HEK293 (cell line): Measurements from ENCODE around the gene LEF1.
"Not testable (repeated sequence)": the region's sequence is repeated elsewhere in the genome, so short reads cannot be mapped to it uniquely, and the experiment has no call there.

Experiments
- CTCF ChIA-PET: fragments of 350-600 bp; formaldehyde crosslinking; extraction: SDS; loops from one replicate; lab custom pipeline; 2021; ENCODE audit warnings: antibody characterized with exemption; lab: Yijun Ruan, JAX
- POLR2A ChIA-PET: fragments of 300-600 bp; formaldehyde crosslinking; extraction: SDS; loops from one replicate; lab custom pipeline; 2020; ENCODE audit warnings: antibody characterized with exemption, inconsistent platforms; lab: Yijun Ruan, JAX
- H3K27ac ChIP-seq: fragments of 200-500 bp; sonication (Bioruptor generic); 2 replicates; pipeline ENCODE4 v1.5.1; 2014; ENCODE audit warnings: low read depth, low read length, control low read depth, inconsistent platforms; ENCODE audit errors: extremely low read depth
- H3K36me3 ChIP-seq, 2 experiments: fragments of 200-500 bp in 1 of 2; sonication (Bioruptor generic) in 1 of 2; 1 replicate in 1 of 2; 2 replicates in 1 of 2; pipeline ENCODE4 v1.5.1; 2014 to 2017; ENCODE audit warnings: inconsistent platforms in 2 of 2, low read length in 2 of 2; ENCODE audit not compliant: control insufficient read depth in 2 of 2, insufficient read depth in 1 of 2
- H3K4me1 ChIP-seq: fragments of 200-500 bp; sonication (Bioruptor generic); 2 replicates; pipeline ENCODE4 v1.5.1; 2014; ENCODE audit warnings: mild to moderate bottlenecking, low read length, inconsistent platforms; ENCODE audit not compliant: control insufficient read depth, insufficient read depth
- H3K4me3 ChIP-seq: 2 replicates; pipeline ENCODE4 v1.5.1; 2011; ENCODE audit warnings: low read depth, mild to moderate bottlenecking, control low read depth, low read length, moderate library complexity
- H3K9me3 ChIP-seq: fragments of 200-500 bp; sonication (Bioruptor generic); 2 replicates; pipeline ENCODE4 v1.5.1; 2014; ENCODE audit warnings: low read depth, low read length, inconsistent platforms; ENCODE audit not compliant: control insufficient read depth, insufficient read depth
- BCL11B ChIP-seq: fragments of 450-650 bp; formaldehyde crosslinking; IDR thresholded peaks from 2 replicates; pipeline ENCODE4 v1.5.1; 2016; ENCODE audit warnings: low read depth, missing biosample characterization, missing genetic modification characterization
- KLF8 ChIP-seq: fragments of 450-650 bp; formaldehyde crosslinking; IDR thresholded peaks from 2 replicates; pipeline ENCODE4 v1.5.1; 2016; ENCODE audit warnings: missing biosample characterization, missing genetic modification characterization
- SALL2 ChIP-seq: fragments of 450-650 bp; formaldehyde crosslinking; IDR thresholded peaks from 2 replicates; pipeline ENCODE4 v1.5.0; 2017; ENCODE audit warnings: missing biosample characterization, mild to moderate bottlenecking, missing genetic modification characterization, borderline replicate concordance
- TCF7L2 ChIP-seq: IDR thresholded peaks from 2 replicates; pipeline ENCODE4 v1.6.1; 2011; ENCODE audit warnings: low read depth, mild to moderate bottlenecking, inconsistent platforms, low read length, moderate library complexity, borderline replicate concordance
- ZBTB1 ChIP-seq: fragments of 450-650 bp; formaldehyde crosslinking; IDR thresholded peaks from 2 replicates; pipeline ENCODE4 v1.5.1; 2016; ENCODE audit warnings: missing biosample characterization, missing genetic modification characterization
- ZBTB8A ChIP-seq: fragments of 450-650 bp; formaldehyde crosslinking; IDR thresholded peaks from 2 replicates; pipeline ENCODE4 v1.5.1; 2016; ENCODE audit warnings: missing biosample characterization, missing genetic modification characterization
- ZEB2 ChIP-seq: fragments of 450-650 bp; formaldehyde crosslinking; IDR thresholded peaks from 2 replicates; pipeline ENCODE4 v1.5.1; 2016; ENCODE audit warnings: missing biosample characterization, missing genetic modification characterization
- ZFP41 ChIP-seq: fragments of 450-650 bp; formaldehyde crosslinking; IDR thresholded peaks from 2 replicates; pipeline ENCODE4 v1.5.1; 2016; ENCODE audit warnings: missing biosample characterization, missing genetic modification characterization, borderline replicate concordance
- ZNF140 ChIP-seq: fragments of 450-650 bp; formaldehyde crosslinking; IDR thresholded peaks from 2 replicates; pipeline ENCODE4 v1.5.1; 2016; ENCODE audit warnings: missing biosample characterization, missing genetic modification characterization
- ZNF2 ChIP-seq: fragments of 450-650 bp; formaldehyde crosslinking; IDR thresholded peaks from 2 replicates; pipeline ENCODE4 v1.5.1; 2016; ENCODE audit warnings: missing biosample characterization, missing genetic modification characterization
- ZNF214 ChIP-seq: fragments of 450-650 bp; formaldehyde crosslinking; IDR thresholded peaks from 2 replicates; pipeline ENCODE4 v1.5.1; 2017; ENCODE audit warnings: missing biosample characterization, mild to moderate bottlenecking, missing genetic modification characterization, borderline replicate concordance
- ZNF426 ChIP-seq: fragments of 450-650 bp; formaldehyde crosslinking; IDR thresholded peaks from 2 replicates; pipeline ENCODE4 v1.5.1; 2017; ENCODE audit warnings: missing biosample characterization, missing genetic modification characterization, mild to moderate bottlenecking, inconsistent platforms, moderate library complexity
- ZNF473 ChIP-seq: fragments of 450-650 bp; formaldehyde crosslinking; IDR thresholded peaks from 2 replicates; pipeline ENCODE4 v1.5.1; 2017; ENCODE audit warnings: missing biosample characterization, missing genetic modification characterization
- ZNF549 ChIP-seq: fragments of 450-650 bp; IDR thresholded peaks from 2 replicates; pipeline ENCODE4 v1.5.1; 2018; ENCODE audit warnings: missing biosample characterization, missing genetic modification characterization, mild to moderate bottlenecking, inconsistent platforms, moderate library complexity
- ZNF658 ChIP-seq: fragments of 450-650 bp; formaldehyde crosslinking; IDR thresholded peaks from 2 replicates; pipeline ENCODE4; 2016; ENCODE audit warnings: missing biosample characterization, missing genetic modification characterization
- ZNF777 ChIP-seq: fragments of 450-650 bp; formaldehyde crosslinking; IDR thresholded peaks from 2 replicates; pipeline ENCODE4 v1.5.1; 2017; ENCODE audit warnings: missing biosample characterization, missing genetic modification characterization, borderline replicate concordance
- TF ChIP-seq, protein P1 (sequence below): fragments of 450-650 bp; formaldehyde crosslinking; IDR thresholded peaks from 2 replicates; pipeline ENCODE4 v1.5.0; 2017; ENCODE audit warnings: missing biosample characterization, missing genetic modification characterization, borderline replicate concordance
- TF ChIP-seq, protein P2 (sequence below): fragments of 450-650 bp; formaldehyde crosslinking; IDR thresholded peaks from 2 replicates; pipeline ENCODE4 v1.5.1; 2017; ENCODE audit warnings: missing biosample characterization, missing genetic modification characterization
- TF ChIP-seq, protein P3 (sequence below): fragments of 450-650 bp; formaldehyde crosslinking; IDR thresholded peaks from 2 replicates; pipeline ENCODE4; 2016; ENCODE audit warnings: missing biosample characterization, missing genetic modification characterization
- TF ChIP-seq, protein P4 (sequence below): fragments of 450-650 bp; formaldehyde crosslinking; IDR thresholded peaks from 2 replicates; pipeline ENCODE4 v1.5.1; 2016; ENCODE audit warnings: missing biosample characterization, missing genetic modification characterization
- TF ChIP-seq, protein P5 (sequence below): fragments of 450-650 bp; formaldehyde crosslinking; IDR thresholded peaks from 2 replicates; pipeline ENCODE4 v1.5.1; 2016; ENCODE audit warnings: missing biosample characterization, missing genetic modification characterization, borderline replicate concordance

Gene LEF1

DNA sequence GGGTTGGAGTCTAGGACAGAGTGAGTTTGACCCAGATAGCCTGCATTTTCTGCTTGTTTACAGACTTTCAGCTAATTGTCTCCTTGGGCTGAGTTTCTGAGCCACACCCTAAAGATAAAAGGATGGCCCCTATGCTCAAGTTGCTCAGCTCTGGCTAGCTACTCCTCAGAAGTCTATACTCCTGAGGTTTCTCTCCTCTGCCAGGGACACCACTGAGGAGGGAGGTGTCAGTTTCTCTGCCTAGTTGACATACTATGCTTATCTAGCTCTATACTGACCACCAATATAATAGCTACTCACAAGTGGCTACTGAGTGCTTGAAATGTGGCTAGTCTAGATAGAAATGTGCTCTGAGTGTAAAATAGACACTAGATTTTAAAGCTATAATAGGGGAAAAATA lies 155.4 kb downstream of the LEF1 start (continued):
- TF ChIP-seq ZEB2 (tag by site-specific recombination) (no peak), ZNF140 (tag by site-specific recombination) (no peak)
- TF ChIP-seq, all 188 proteins: peak for 0

DNA sequence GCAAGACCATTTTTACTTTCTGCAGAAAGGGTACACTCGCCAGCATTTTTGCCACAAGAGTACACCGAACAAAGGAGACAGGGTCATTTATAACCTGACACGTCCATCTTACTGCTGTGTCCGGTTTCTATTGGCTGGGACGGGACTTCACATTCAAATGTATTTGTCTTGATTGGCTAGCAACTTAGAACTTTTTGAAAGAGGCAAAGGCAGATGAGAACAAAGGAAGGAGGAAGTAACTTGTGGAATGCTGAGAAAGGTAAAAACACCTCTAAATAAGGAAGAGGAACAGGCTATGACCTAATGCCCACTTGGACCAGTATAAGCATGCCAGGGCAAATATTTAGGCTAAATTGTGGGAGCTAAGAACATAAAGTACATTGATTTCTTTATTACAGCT lies 156.3 kb downstream of the LEF1 start:
- H3K4me1 ChIP-seq, POLR2A ChIA-PET, H3K27ac ChIP-seq, H3K4me3 ChIP-seq, CTCF ChIA-PET, H3K9me3 ChIP-seq: not testable (repeated sequence)
- H3K36me3 ChIP-seq, result peaks cover 7 to 69% of the 10 kb centered on the region in 2 experiments; a peak in 2 of 3 replicates

DNA sequence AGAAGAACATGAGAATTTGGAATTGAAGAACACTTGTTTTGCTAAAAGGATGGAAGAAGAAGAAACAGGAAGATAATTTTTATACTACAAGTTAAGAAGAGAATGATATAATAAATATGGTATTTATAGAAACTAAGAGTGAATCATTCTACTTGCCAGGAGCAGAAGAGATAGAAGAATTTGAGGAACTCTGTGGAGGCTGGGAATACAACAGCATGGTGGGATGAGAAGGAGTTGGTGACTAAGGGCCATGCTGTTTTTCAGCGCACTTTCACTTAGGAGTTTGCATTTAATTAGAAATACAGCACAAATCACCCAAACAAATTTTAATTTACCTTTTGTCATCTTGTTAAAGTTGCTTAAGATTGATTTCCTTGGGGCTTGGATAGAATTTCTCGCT lies 158.6 kb downstream of the LEF1 start:
- CTCF ChIA-PET, result interaction anchor here (0.7 kb wide), 1 partner anchor 260 kb away, joined by 3 read pairs; no protein-coding TSS in a partner anchor
- Histone ChIP-seq H3K36me3 (peaks cover 7 to 48% of the 10 kb centered on the region in 2 experiments; a peak in 2 of 3 replicates), H3K4me1 (no peaks in the 10 kb centered on the region), H3K4me3 (no peak overlapping the region), H3K9me3 (no peaks in the 10 kb centered on the region), H3K27ac (no peak overlapping the region)
- POLR2A ChIA-PET, result no interaction called here
- TF ChIP-seq ZFP41 (tag by site-specific recombination), result no peak
- TF ChIP-seq ZNF2 (tag by site-specific recombination), result no peak
- TF ChIP-seq, protein P1, sequence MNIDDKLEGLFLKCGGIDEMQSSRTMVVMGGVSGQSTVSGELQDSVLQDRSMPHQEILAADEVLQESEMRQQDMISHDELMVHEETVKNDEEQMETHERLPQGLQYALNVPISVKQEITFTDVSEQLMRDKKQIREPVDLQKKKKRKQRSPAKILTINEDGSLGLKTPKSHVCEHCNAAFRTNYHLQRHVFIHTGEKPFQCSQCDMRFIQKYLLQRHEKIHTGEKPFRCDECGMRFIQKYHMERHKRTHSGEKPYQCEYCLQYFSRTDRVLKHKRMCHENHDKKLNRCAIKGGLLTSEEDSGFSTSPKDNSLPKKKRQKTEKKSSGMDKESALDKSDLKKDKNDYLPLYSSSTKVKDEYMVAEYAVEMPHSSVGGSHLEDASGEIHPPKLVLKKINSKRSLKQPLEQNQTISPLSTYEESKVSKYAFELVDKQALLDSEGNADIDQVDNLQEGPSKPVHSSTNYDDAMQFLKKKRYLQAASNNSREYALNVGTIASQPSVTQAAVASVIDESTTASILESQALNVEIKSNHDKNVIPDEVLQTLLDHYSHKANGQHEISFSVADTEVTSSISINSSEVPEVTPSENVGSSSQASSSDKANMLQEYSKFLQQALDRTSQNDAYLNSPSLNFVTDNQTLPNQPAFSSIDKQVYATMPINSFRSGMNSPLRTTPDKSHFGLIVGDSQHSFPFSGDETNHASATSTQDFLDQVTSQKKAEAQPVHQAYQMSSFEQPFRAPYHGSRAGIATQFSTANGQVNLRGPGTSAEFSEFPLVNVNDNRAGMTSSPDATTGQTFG (tag by site-specific recombination), result no peak
- no peak for TF ChIP-seq ZNF777 (tag by site-specific recombination)
- no peak for TF ChIP-seq BCL11B (tag by site-specific recombination)
- no peak for TF ChIP-seq ZNF473 (tag by site-specific recombination)

DNA sequence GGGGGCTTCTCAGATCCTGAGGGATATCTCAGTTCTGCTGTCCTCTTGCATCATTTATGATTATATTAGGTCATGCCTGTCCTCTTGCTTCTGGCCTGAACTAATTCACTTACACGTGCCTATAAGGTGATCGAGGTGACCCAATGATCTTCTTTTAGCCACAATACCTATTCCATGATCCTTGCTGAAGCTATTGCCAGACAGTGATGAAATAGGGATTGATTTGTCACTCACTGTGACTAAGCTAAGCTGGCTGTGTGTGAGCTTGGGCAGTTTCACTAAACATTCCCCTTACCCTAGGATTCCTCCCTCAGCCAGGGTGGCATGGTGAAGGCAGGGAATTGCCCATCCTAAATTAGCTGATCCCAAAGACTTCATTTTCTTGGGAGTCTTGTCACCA lies 160.0 kb downstream of the LEF1 start:
- Histone ChIP-seq H3K36me3 (peaks cover 7 to 34% of the 10 kb centered on the region in 2 experiments; a peak in 2 of 3 replicates), H3K27ac (no peak overlapping the region), H3K4me3 (no peak overlapping the region), H3K9me3 (no peaks in the 10 kb centered on the region), H3K4me1 (no peaks in the 10 kb centered on the region)
- POLR2A ChIA-PET, result no interaction called here
- CTCF ChIA-PET, result interaction anchor here (1.1 kb wide), 1 partner anchor 10 kb away, joined by 5 read pairs; no protein-coding TSS in a partner anchor
- no peak for TF ChIP-seq ZNF549
- TF ChIP-seq, protein P2, sequence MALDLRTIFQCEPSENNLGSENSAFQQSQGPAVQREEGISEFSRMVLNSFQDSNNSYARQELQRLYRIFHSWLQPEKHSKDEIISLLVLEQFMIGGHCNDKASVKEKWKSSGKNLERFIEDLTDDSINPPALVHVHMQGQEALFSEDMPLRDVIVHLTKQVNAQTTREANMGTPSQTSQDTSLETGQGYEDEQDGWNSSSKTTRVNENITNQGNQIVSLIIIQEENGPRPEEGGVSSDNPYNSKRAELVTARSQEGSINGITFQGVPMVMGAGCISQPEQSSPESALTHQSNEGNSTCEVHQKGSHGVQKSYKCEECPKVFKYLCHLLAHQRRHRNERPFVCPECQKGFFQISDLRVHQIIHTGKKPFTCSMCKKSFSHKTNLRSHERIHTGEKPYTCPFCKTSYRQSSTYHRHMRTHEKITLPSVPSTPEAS (tag by site-specific recombination), result no peak
- TF ChIP-seq, protein P3, sequence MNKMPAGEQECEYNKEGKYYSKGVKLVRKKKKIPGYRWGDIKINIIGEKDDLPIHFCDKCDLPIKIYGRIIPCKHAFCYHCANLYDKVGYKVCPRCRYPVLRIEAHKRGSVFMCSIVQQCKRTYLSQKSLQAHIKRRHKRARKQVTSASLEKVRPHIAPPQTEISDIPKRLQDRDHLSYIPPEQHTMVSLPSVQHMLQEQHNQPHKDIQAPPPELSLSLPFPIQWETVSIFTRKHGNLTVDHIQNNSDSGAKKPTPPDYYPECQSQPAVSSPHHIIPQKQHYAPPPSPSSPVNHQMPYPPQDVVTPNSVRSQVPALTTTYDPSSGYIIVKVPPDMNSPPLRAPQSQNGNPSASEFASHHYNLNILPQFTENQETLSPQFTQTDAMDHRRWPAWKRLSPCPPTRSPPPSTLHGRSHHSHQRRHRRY (tag by site-specific recombination), result no peak
- TF ChIP-seq ZNF214 (tag by site-specific recombination), result no peak
- no peak for TF ChIP-seq ZNF426 (tag by site-specific recombination)
- no peak for TF ChIP-seq SALL2 (tag by site-specific recombination)
- no peak for TF ChIP-seq TCF7L2
- no peak for TF ChIP-seq ZNF658 (tag by site-specific recombination)
- TF ChIP-seq KLF8 (tag by site-specific recombination), result no peak
- TF ChIP-seq, protein P4, sequence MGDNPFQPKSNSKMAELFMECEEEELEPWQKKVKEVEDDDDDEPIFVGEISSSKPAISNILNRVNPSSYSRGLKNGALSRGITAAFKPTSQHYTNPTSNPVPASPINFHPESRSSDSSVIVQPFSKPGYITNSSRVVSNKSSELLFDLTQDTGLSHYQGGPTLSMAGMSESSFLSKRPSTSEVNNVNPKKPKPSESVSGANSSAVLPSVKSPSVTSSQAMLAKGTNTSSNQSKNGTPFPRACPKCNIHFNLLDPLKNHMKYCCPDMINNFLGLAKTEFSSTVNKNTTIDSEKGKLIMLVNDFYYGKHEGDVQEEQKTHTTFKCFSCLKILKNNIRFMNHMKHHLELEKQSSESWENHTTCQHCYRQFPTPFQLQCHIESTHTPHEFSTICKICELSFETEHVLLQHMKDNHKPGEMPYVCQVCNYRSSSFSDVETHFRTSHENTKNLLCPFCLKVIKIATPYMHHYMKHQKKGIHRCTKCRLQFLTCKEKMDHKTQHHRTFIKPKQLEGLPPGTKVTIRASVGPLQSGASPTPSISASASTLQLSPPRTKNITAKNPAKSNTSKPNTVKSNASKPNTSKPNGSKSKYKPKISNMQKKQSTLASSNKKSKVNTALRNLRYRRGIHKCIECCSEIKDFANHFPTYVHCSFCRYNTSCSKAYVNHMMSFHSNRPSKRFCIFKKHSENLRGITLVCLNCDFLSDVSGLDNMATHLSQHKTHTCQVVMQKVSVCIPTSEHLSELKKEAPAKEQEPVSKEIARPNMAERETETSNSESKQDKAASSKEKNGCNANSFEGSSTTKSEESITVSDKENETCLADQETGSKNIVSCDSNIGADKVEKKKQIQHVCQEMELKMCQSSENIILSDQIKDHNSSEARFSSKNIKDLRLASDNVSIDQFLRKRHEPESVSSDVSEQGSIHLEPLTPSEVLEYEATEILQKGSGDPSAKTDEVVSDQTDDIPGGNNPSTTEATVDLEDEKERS, result no peak
- TF ChIP-seq, protein P5, sequence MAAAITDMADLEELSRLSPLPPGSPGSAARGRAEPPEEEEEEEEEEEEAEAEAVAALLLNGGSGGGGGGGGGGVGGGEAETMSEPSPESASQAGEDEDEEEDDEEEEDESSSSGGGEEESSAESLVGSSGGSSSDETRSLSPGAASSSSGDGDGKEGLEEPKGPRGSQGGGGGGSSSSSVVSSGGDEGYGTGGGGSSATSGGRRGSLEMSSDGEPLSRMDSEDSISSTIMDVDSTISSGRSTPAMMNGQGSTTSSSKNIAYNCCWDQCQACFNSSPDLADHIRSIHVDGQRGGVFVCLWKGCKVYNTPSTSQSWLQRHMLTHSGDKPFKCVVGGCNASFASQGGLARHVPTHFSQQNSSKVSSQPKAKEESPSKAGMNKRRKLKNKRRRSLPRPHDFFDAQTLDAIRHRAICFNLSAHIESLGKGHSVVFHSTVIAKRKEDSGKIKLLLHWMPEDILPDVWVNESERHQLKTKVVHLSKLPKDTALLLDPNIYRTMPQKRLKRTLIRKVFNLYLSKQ (tag by site-specific recombination), result no peak
- no peak for TF ChIP-seq ZBTB1 (tag by site-specific recombination)
- no peak for TF ChIP-seq ZBTB8A (tag by site-specific recombination)
